Smooth muscle cell (in vitro differentiated cells): ENCODE measurements around the gene MDN1. TPM values are rescaled to one million over a fixed set of nuclear protein-coding genes. Genes with fewer than 3 reads are reported as not detected.
A peak's percentile ranks its signal among the peaks of the same experiment; 100 is the strongest.

Experiments used
- DNase-seq: peaks from one replicate; lab custom pipeline; 2025; ENCODE audit not compliant: unreplicated experiment; lab: John Stamatoyannopoulos, UW
- H2AFZ ChIP-seq: fragments of 200-600 bp; sonication (generic); 2 replicates; pipeline ENCODE4 v1.6.0; 2016; ENCODE audit warnings: antibody characterized with exemption, low read depth, mild to moderate bottlenecking
- H3F3A ChIP-seq: fragments of 200-600 bp; sonication (generic); 2 replicates; pipeline ENCODE4 v1.6.0; 2017; ENCODE audit warnings: antibody characterized with exemption, low read depth
- H3K27ac ChIP-seq: fragments of 200-600 bp; sonication (generic); 2 replicates; pipeline ENCODE4 v1.5.1; 2016; ENCODE audit warnings: low read depth, mild to moderate bottlenecking
- H3K27me3 ChIP-seq: fragments of 200-600 bp; sonication (generic); 2 replicates; pipeline ENCODE4 v1.6.1; 2016; ENCODE audit warnings: low read depth, mild to moderate bottlenecking
- H3K36me3 ChIP-seq: fragments of 200-600 bp; sonication (generic); 2 replicates; pipeline ENCODE4 v1.5.1; 2016; ENCODE audit warnings: low read depth
- H3K4me1 ChIP-seq: fragments of 200-600 bp; sonication (generic); 2 replicates; pipeline ENCODE4 v1.5.1; 2016; ENCODE audit warnings: low read depth
- H3K4me2 ChIP-seq: fragments of 200-600 bp; sonication (generic); 2 replicates; pipeline ENCODE4 v1.6.0; 2016; ENCODE audit warnings: mild to moderate bottlenecking
- H3K4me3 ChIP-seq: fragments of 200-600 bp; sonication (generic); 2 replicates; pipeline ENCODE4 v1.5.1; 2016; ENCODE audit warnings: mild to moderate bottlenecking
- H3K79me2 ChIP-seq: fragments of 200-600 bp; sonication (generic); 2 replicates; pipeline ENCODE4 v1.6.0; 2016; ENCODE audit warnings: low read depth, mild to moderate bottlenecking
- H3K9ac ChIP-seq: fragments of 200-600 bp; sonication (generic); 2 replicates; pipeline ENCODE4 v1.6.0; 2016; ENCODE audit warnings: low read depth
- H3K9me3 ChIP-seq: fragments of 200-600 bp; sonication (generic); replicated peaks from 2 replicates; pipeline ENCODE4 v1.5.1; 2016; ENCODE audit warnings: low read depth
- H4K20me1 ChIP-seq: fragments of 200-600 bp; sonication (generic); 2 replicates; pipeline ENCODE4 v1.6.0; 2016; ENCODE audit warnings: low read depth
- CTCF ChIP-seq: fragments of 200-600 bp; sonication (generic); IDR thresholded peaks from 2 replicates; pipeline ENCODE4 v1.5.1; 2017; ENCODE audit warnings: borderline replicate concordance, mild to moderate bottlenecking, antibody characterized with exemption; ENCODE audit not compliant: insufficient read depth, poor library complexity, severe bottlenecking
- WGBS: methylation state at CpG from one replicate; pipeline ENCODE4 v1.1.7; 2016; ENCODE audit warnings: low lambda C conversion rate; 5-methylcytosine and 5-hydroxymethylcytosine counted together
- polyA plus RNA-seq: library from polyadenylated mRNA; unstranded; fragments of >200 nt; fragmentation: Nextera tagmentation; extraction: Ambion mirVana; gene quantifications from 2 replicates; pipeline ENCODE4 v1.2.1, GENCODE V29; 2016
- total RNA-seq: library from RNA; depleted of rRNA; stranded (reverse); fragments of >200 nt; gene quantifications from 2 replicates; pipeline ENCODE4 v1.2.3, GENCODE V29; 2014

Gene MDN1
- total RNA-seq, result 16.5 and 18.6 TPM in 2 replicates
- polyA plus RNA-seq, result 6.4 and 9.2 TPM in 2 replicates

- Histone ChIP-seq H2AFZ (peak within 1 kb of the TSS; percentile 97), H3K9me3 (no peaks in the 10 kb centered on the region), H3K27me3 (no peaks in the 10 kb centered on the region), H3K79me2 (peaks cover 38% of the 10 kb centered on the region), H4K20me1 (peaks cover 13% of the 10 kb centered on the region), H3K27ac (peak within 1 kb of the TSS; percentile 71), H3F3A (no peaks in the 10 kb centered on the region), H3K4me2 (peak within 1 kb of the TSS; percentile 96), H3K9ac (peak within 1 kb of the TSS; percentile 79), H3K36me3 (no peaks in the 10 kb centered on the region), H3K4me1 (peaks cover 14% of the 10 kb centered on the region), H3K4me3 (peak within 1 kb of the TSS; percentile 89)
- TF ChIP-seq CTCF, result no peak
- DNase-seq, result peak; percentile 32
- WGBS, result 1% methylated on average over 65 of the region's 65 CpGs
Observed at GRCh38 chr6:89819336-89820130, at the start of gene MDN1. Gene MDN1, minus strand, starts transcription at chr6:89819794. Its CDS starts 187 bp downstream, at chr6:89819607.

- Histone ChIP-seq H3K4me1 (no peaks in the 10 kb centered on the region), H3K4me3 (no peak overlapping the region), H4K20me1 (no peaks in the 10 kb centered on the region), H3K4me2 (no peak overlapping the region), H3K9me3 (peaks cover 7% of the 10 kb centered on the region), H3K27ac (no peak overlapping the region), H3K27me3 (no peaks in the 10 kb centered on the region), H2AFZ (no peak overlapping the region), H3K36me3 (peaks cover 47% of the 10 kb centered on the region), H3K79me2 (no peaks in the 10 kb centered on the region), H3K9ac (no peak overlapping the region), H3F3A (no peaks in the 10 kb centered on the region)
- TF ChIP-seq CTCF, result no peak
- WGBS, result 95% methylated on average over 6 of the region's 6 CpGs
- DNase-seq, result no peak
Observed at GRCh38 chr6:89866024-89866678, 46.6 kb upstream of the MDN1 start.

GRCh38 chr6:89862698-89863097 lies 43.1 kb upstream of the MDN1 start:
- no peaks in the 10 kb centered on the region for H3K27me3 ChIP-seq
- no peak overlapping the region for H3K27ac ChIP-seq
- no peaks in the 10 kb centered on the region for H3K79me2 ChIP-seq
- no peaks in the 10 kb centered on the region for H3F3A ChIP-seq
- H3K36me3 ChIP-seq, result peaks cover 48% of the 10 kb centered on the region
- no peaks in the 10 kb centered on the region for H4K20me1 ChIP-seq
- peaks cover 5% of the 10 kb centered on the region for H3K9me3 ChIP-seq
- no peak overlapping the region for H2AFZ ChIP-seq
- WGBS, result 98% methylated on average over 2 of the region's 2 CpGs
- TF ChIP-seq CTCF, result no peak
- no peak overlapping the region for H3K9ac ChIP-seq
- no peak for DNase-seq
- no peaks in the 10 kb centered on the region for H3K4me1 ChIP-seq
- H3K4me2 ChIP-seq, result no peak overlapping the region
- no peak overlapping the region for H3K4me3 ChIP-seq
